NB4 (cell line): ENCODE measurements around the gene FHIT.

Experiments used
- POLR2A ChIP-seq: IDR thresholded peaks from 2 replicates; pipeline ENCODE4 v1.6.1; 2011; ENCODE audit warnings: mild to moderate bottlenecking; ENCODE audit not compliant: insufficient read length; ENCODE audit errors: extremely low read depth
- TF ChIP-seq, protein P1 (sequence below): IDR thresholded peaks from one replicate; pipeline ENCODE4 v1.5.1; 2012; ENCODE audit warnings: low read depth, low read length
- TF ChIP-seq, protein P2 (sequence below): IDR thresholded peaks from 2 replicates; pipeline ENCODE4 v1.6.1; 2011; ENCODE audit warnings: low read depth, low read length

DNA sequence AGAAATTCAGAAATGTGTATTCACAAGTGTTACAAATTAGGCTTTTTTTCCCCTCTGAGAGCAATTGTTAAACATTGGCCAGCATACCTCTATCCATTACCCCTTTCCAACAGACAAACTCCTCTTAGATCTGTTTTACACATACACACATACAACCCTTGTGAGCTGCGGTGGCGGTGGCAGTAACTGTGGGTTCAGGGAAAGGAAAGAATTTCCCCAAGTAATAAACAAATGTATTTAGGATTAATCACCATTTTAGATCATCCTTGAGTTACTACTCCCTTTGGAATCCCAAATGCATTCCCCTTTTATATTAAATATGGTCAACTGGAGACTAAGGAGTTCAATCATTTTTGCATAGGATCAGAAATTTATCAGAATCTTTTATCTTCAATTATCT is 667.0 kb downstream of the FHIT start:
- TF ChIP-seq, protein P1, sequence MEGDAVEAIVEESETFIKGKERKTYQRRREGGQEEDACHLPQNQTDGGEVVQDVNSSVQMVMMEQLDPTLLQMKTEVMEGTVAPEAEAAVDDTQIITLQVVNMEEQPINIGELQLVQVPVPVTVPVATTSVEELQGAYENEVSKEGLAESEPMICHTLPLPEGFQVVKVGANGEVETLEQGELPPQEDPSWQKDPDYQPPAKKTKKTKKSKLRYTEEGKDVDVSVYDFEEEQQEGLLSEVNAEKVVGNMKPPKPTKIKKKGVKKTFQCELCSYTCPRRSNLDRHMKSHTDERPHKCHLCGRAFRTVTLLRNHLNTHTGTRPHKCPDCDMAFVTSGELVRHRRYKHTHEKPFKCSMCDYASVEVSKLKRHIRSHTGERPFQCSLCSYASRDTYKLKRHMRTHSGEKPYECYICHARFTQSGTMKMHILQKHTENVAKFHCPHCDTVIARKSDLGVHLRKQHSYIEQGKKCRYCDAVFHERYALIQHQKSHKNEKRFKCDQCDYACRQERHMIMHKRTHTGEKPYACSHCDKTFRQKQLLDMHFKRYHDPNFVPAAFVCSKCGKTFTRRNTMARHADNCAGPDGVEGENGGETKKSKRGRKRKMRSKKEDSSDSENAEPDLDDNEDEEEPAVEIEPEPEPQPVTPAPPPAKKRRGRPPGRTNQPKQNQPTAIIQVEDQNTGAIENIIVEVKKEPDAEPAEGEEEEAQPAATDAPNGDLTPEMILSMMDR: no peak
- no peak for TF ChIP-seq POLR2A
- TF ChIP-seq, protein P2, sequence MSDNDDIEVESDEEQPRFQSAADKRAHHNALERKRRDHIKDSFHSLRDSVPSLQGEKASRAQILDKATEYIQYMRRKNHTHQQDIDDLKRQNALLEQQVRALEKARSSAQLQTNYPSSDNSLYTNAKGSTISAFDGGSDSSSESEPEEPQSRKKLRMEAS: no peak
